H1 (cell line): ENCODE data around the gene NCEH1. TPM values are rescaled to one million over a fixed set of nuclear protein-coding genes. Genes with fewer than 3 reads are reported as not detected.

Source experiments
- CTCF ChIA-PET: fragments of 300-600 bp; sonication (Branson Sonifier 250); formaldehyde crosslinking; loops from one replicate; lab custom pipeline; 2021; ENCODE audit not compliant: partially characterized antibody; lab: Charles Lee
- POLR2A ChIA-PET: fragments of 300-600 bp; sonication (Branson Sonifier 250); formaldehyde crosslinking; loops from one replicate; lab custom pipeline; 2021; ENCODE audit warnings: inconsistent platforms; ENCODE audit not compliant: partially characterized antibody; lab: Charles Lee
- DNase-seq, 2 experiments: peaks; one replicate each; pipeline versions ENCODE4 v3.0.0 to v3.0.0-alpha.2; 2010 to 2022; ENCODE audit warnings: low spot score in 2 of 2, low read depth in 1 of 2, mixed read lengths in 1 of 2
- FAIRE-seq: peaks from 2 replicates; lab custom pipeline; 2011; peaks lifted over from hg19 to GRCh38; lab: Jason Lieb, UNC
- H2AFZ ChIP-seq: 2 replicates; pipeline ENCODE4 v1.8.1; 2012; ENCODE audit warnings: low read length, inconsistent platforms
- H2AK5ac ChIP-seq: 2 replicates; pipeline ENCODE4 v1.6.1; 2013; ENCODE audit warnings: low read depth, low read length
- H2BK120ac ChIP-seq: replicated peaks from 2 replicates; pipeline ENCODE3; 2013; ENCODE audit warnings: low read depth, low read length, inconsistent platforms
- H2BK12ac ChIP-seq: 2 replicates; pipeline ENCODE4 v1.6.1; 2013; ENCODE audit warnings: low read depth, low read length
- H2BK15ac ChIP-seq: 2 replicates; pipeline ENCODE4 v1.6.1; 2013; ENCODE audit warnings: low read length
- H2BK20ac ChIP-seq: 2 replicates; pipeline ENCODE4 v1.6.1; 2013; ENCODE audit warnings: low read length
- H2BK5ac ChIP-seq: 2 replicates; pipeline ENCODE4 v1.6.1; 2013; ENCODE audit warnings: low read depth, low read length
- H3K14ac ChIP-seq: 2 replicates; pipeline ENCODE4 v1.6.1; 2013; ENCODE audit warnings: inconsistent platforms; ENCODE audit not compliant: insufficient read length
- H3K18ac ChIP-seq: 2 replicates; pipeline ENCODE4 v1.6.1; 2013; ENCODE audit warnings: low read length; ENCODE audit errors: extremely low read depth
- H3K23ac ChIP-seq: 2 replicates; pipeline ENCODE4 v1.6.1; 2013; ENCODE audit warnings: inconsistent platforms; ENCODE audit not compliant: insufficient read length
- H3K23me2 ChIP-seq: 2 replicates; pipeline ENCODE4 v1.6.1; 2013; ENCODE audit warnings: low read depth, low read length
- H3K27ac ChIP-seq: 2 replicates; pipeline ENCODE4 v1.6.1; 2011; ENCODE audit warnings: low read depth, low read length, inconsistent platforms
- H3K27me3 ChIP-seq, 4 experiments: replicated peaks in 1 of 4; 1 replicate in 1 of 4; 2 replicates in 3 of 4; pipeline versions ENCODE4 v1.6.1 to v1.8.1; 2011 to 2013; ENCODE audit warnings: low read length in 3 of 4, mild to moderate bottlenecking in 3 of 4, inconsistent platforms in 2 of 4, mixed read lengths in 2 of 4, moderate library complexity in 1 of 4; ENCODE audit not compliant: control insufficient read depth in 3 of 4, insufficient read depth in 3 of 4; ENCODE audit errors: extremely low read depth in 1 of 4
- H3K36me3 ChIP-seq, 4 experiments: 2 replicates each; pipeline versions ENCODE4 v1.6.1 to v1.8.1; 2011 to 2013; ENCODE audit warnings: mild to moderate bottlenecking in 4 of 4, low read length in 3 of 4, moderate library complexity in 2 of 4, control low read depth in 1 of 4, inconsistent platforms in 1 of 4; ENCODE audit not compliant: insufficient read depth in 4 of 4, control insufficient read depth in 2 of 4
- H3K4ac ChIP-seq: replicated peaks from 2 replicates; pipeline ENCODE3; 2013; ENCODE audit warnings: low read length, low read depth, mixed read lengths, inconsistent platforms; ENCODE audit not compliant: insufficient read length
- H3K4me1 ChIP-seq, 4 experiments: replicated peaks in 1 of 4; 1 replicate in 1 of 4; 2 replicates in 3 of 4; pipeline versions ENCODE4 v1.6.1 to v1.8.1; 2011 to 2013; ENCODE audit warnings: low read length in 3 of 4, inconsistent platforms in 2 of 4, mixed read lengths in 1 of 4; ENCODE audit not compliant: insufficient read depth in 4 of 4, control insufficient read depth in 3 of 4
- H3K4me2 ChIP-seq, 2 experiments: 2 replicates each; pipeline versions ENCODE4 v1.6.1 to v1.8.1; 2011 to 2013; ENCODE audit warnings: low read depth in 2 of 2, low read length in 2 of 2, control low read depth in 1 of 2, inconsistent platforms in 1 of 2, mild to moderate bottlenecking in 1 of 2; ENCODE audit not compliant: insufficient read depth in 1 of 2
- H3K4me3 ChIP-seq, 4 experiments: fragments of 200-600, 300-600 bp in 1 of 4; sonication (generic), shearing (Covaris generic), sonication (Bioruptor Twin) in 1 of 4; 2 replicates each; pipeline versions ENCODE4 v1.5.1 to v1.8.1; 2011 to 2016; ENCODE audit warnings: low read length in 4 of 4, low read depth in 3 of 4, control low read depth in 2 of 4, inconsistent platforms in 2 of 4, mild to moderate bottlenecking in 2 of 4, mixed read lengths in 1 of 4, moderate library complexity in 1 of 4; ENCODE audit not compliant: insufficient read depth in 2 of 4; ENCODE audit errors: extremely low read depth in 1 of 4
- H3K56ac ChIP-seq: replicated peaks from 2 replicates; pipeline ENCODE3; 2013; ENCODE audit warnings: low read depth, mild to moderate bottlenecking, mixed read lengths, low read length, inconsistent platforms; ENCODE audit not compliant: insufficient read length
- H3K79me1 ChIP-seq: 2 replicates; pipeline ENCODE4 v1.6.1; 2013; ENCODE audit warnings: low read depth, low read length, control low read depth
- H3K79me2 ChIP-seq, 2 experiments: 2 replicates each; pipeline versions ENCODE4 v1.6.1 to v1.8.1; 2012 to 2013; ENCODE audit warnings: low read length in 2 of 2, mild to moderate bottlenecking in 2 of 2, inconsistent platforms in 1 of 2; ENCODE audit not compliant: insufficient read depth in 2 of 2, control insufficient read depth in 1 of 2
- H3K9ac ChIP-seq, 4 experiments: replicated peaks in 1 of 4; 1 replicate in 1 of 4; 2 replicates in 3 of 4; pipeline versions ENCODE4 v1.6.1 to v1.8.1; 2011 to 2013; ENCODE audit warnings: low read depth in 3 of 4, low read length in 3 of 4, control low read depth in 2 of 4, mild to moderate bottlenecking in 2 of 4, moderate library complexity in 2 of 4, inconsistent platforms in 1 of 4; ENCODE audit errors: extremely low read depth in 1 of 4
- H3K9me3 ChIP-seq, 2 experiments: 2 replicates each; pipeline versions ENCODE4 v1.6.1 to v1.8.1; 2012 to 2013; ENCODE audit warnings: mild to moderate bottlenecking in 2 of 2, moderate library complexity in 2 of 2, control low read depth in 1 of 2, inconsistent platforms in 1 of 2, low read depth in 1 of 2, low read length in 1 of 2, mixed read lengths in 1 of 2; ENCODE audit not compliant: insufficient read depth in 2 of 2
- H4K20me1 ChIP-seq, 2 experiments: replicated peaks in 1 of 2; 2 replicates each; pipeline versions ENCODE3 to v1.8.1; 2011 to 2013; ENCODE audit warnings: inconsistent platforms in 2 of 2, low read length in 2 of 2, mild to moderate bottlenecking in 1 of 2; ENCODE audit not compliant: insufficient read depth in 2 of 2, control insufficient read depth in 1 of 2
- H4K5ac ChIP-seq: 2 replicates; pipeline ENCODE4 v1.6.1; 2013; ENCODE audit warnings: low read length, low read depth, mixed read lengths, inconsistent platforms; ENCODE audit not compliant: insufficient read length
- H4K8ac ChIP-seq: 2 replicates; pipeline ENCODE4 v1.8.0; 2013; ENCODE audit warnings: mild to moderate bottlenecking, moderate library complexity, low read length, inconsistent platforms; ENCODE audit not compliant: insufficient read depth; ENCODE audit errors: extremely low read depth
- H4K91ac ChIP-seq: replicated peaks from 2 replicates; pipeline ENCODE3; 2013; ENCODE audit warnings: low read length, mixed read lengths, inconsistent platforms; ENCODE audit not compliant: insufficient read length
- CEBPB ChIP-seq: IDR thresholded peaks from 2 replicates; pipeline ENCODE4 v1.6.1; 2012; ENCODE audit warnings: low read depth, low read length
- FOSL1 ChIP-seq: IDR thresholded peaks from 2 replicates; pipeline ENCODE4 v1.6.1; 2011; ENCODE audit warnings: mild to moderate bottlenecking, low read depth, low read length, moderate library complexity; ENCODE audit not compliant: insufficient read depth
- WGBS, 2 experiments: shearing (Covaris generic) in 1 of 2; methylation state at CpG; one replicate each; pipeline versions ENCODE4 v1.1.6 to v1.1.7; 2013 to 2015; ENCODE audit warnings: low lambda C conversion rate in 2 of 2, mixed read lengths in 2 of 2, inconsistent platforms in 1 of 2, low coverage in 1 of 2, missing lambda C conversion rate in 1 of 2; ENCODE audit not compliant: insufficient replicate concordance in 2 of 2, insufficient coverage in 1 of 2, insufficient read length in 1 of 2; ENCODE audit errors: extremely low coverage in 1 of 2, missing lambda C conversion rate in 1 of 2; 5-methylcytosine and 5-hydroxymethylcytosine counted together
- polyA plus RNA-seq, 7 experiments: library from polyadenylated mRNA; depleted of rRNA in 3 of 7; stranded (reverse) in 5 of 7; unstranded in 2 of 7; fragments of >200 nt in 5 of 7; fragments of 200-250 nt in 2 of 7; gene quantifications; 1 replicate in 5 of 7; 2 replicates in 1 of 7; 4 replicates in 1 of 7; pipeline versions ENCODE4 v1.2.1 to v1.2.3, GENCODE V29; 2011 to 2013; ENCODE audit warnings: missing spikeins in 2 of 7, mixed read lengths in 2 of 7
- total RNA-seq: library from RNA; stranded (reverse); fragmentation: NEBNext Ultra II Directional; extraction: Animal tissue kit (Norgen Biotek cat#: 25700); gene quantifications from 2 replicates; pipeline ENCODE4 v1.2.1, GENCODE V29; 2021
- TF ChIP-seq, protein P1 (sequence below), 3 experiments: IDR thresholded peaks; 1 replicate in 2 of 3; 2 replicates in 1 of 3; pipeline versions ENCODE4 v1.5.1 to v1.6.1; 2011; ENCODE audit warnings: low read length in 3 of 3, mild to moderate bottlenecking in 3 of 3, inconsistent platforms in 2 of 3, low read depth in 1 of 3, moderate library complexity in 1 of 3; ENCODE audit not compliant: insufficient read depth in 1 of 3; ENCODE audit errors: control extremely low read depth in 1 of 3

The NCEH1 gene
- total and polyA plus RNA-seq, 2 of the 8 experiments (the other 6 are each of a cell fraction or from before 2014, with no cell fraction given) = 2.2 to 6.4 TPM

- Histone ChIP-seq H3K9ac (no peak overlapping the region), H4K5ac (no peak overlapping the region), H2BK15ac (no peak overlapping the region), H3K79me2 (no peaks in the 10 kb centered on the region), H3K56ac (no peak overlapping the region), H3K36me3 (no peaks in the 10 kb centered on the region), H2AK5ac (no peak overlapping the region), H2BK12ac (no peak overlapping the region), H3K23me2 (no peaks in the 10 kb centered on the region), H4K8ac (no peak overlapping the region; the same call in 1 of the 2 replicates), H2AFZ (no peak overlapping the region), H3K18ac (no peak overlapping the region), H3K9me3 (peaks cover 0 to 2% of the 10 kb centered on the region in 2 experiments; a peak in 1 of 4 replicates), H3K4me1 (peaks cover 0 to 8% (median 2%) of the 10 kb centered on the region in 4 experiments; a peak in 2 of 7 replicates), H4K91ac (no peak overlapping the region), H4K20me1 (no peaks in the 10 kb centered on the region), H3K4ac (no peak overlapping the region), H3K27ac (no peak overlapping the region), H2BK120ac (no peak overlapping the region), H3K79me1 (no peaks in the 10 kb centered on the region), H2BK20ac (no peak overlapping the region), H3K27me3 (no peaks in the 10 kb centered on the region), H3K4me2 (no peak overlapping the region), H3K23ac (no peak overlapping the region), H3K14ac (no peak overlapping the region), H3K4me3 (no peak overlapping the region), H2BK5ac (no peak overlapping the region)
- ChIA-PET CTCF (interaction anchor here (0.7 to 6.7 kb wide), 3 partner anchors 10 to 61 kb away, joined by 4 to 50 read pairs (median 4); no protein-coding TSS in a partner anchor), POLR2A (no interaction called here)
- DNase-seq (no peak), FAIRE-seq (no peak)
- WGBS, 2 experiments = 84% methylated on average over 5 of the region's 5 CpGs; no CpG with 5 or more reads in 1 of the 2 experiments
- TF ChIP-seq FOSL1 (no peak), CEBPB (no peak)
- TF ChIP-seq, protein P1, sequence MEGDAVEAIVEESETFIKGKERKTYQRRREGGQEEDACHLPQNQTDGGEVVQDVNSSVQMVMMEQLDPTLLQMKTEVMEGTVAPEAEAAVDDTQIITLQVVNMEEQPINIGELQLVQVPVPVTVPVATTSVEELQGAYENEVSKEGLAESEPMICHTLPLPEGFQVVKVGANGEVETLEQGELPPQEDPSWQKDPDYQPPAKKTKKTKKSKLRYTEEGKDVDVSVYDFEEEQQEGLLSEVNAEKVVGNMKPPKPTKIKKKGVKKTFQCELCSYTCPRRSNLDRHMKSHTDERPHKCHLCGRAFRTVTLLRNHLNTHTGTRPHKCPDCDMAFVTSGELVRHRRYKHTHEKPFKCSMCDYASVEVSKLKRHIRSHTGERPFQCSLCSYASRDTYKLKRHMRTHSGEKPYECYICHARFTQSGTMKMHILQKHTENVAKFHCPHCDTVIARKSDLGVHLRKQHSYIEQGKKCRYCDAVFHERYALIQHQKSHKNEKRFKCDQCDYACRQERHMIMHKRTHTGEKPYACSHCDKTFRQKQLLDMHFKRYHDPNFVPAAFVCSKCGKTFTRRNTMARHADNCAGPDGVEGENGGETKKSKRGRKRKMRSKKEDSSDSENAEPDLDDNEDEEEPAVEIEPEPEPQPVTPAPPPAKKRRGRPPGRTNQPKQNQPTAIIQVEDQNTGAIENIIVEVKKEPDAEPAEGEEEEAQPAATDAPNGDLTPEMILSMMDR (IDR thresholded peaks at IDR 0.05; ENCODE audit: control extremely low read depth in 1 of 3, insufficient read depth in 1 of 3, low read depth in 1 of 3, low read length in 3 of 3) = no peak
These were observed 104.8 kb downstream of the NCEH1 start for GRCh38 chr3:172606021-172606420.
